HG03460 (cell line): Measurements from ENCODE around the gene FAIM2.

Source experiments
- ATAC-seq: cut with Tn5 transposase; IDR thresholded peaks from one replicate; pipeline ENCODE4 v1.9.1; 2021; ENCODE audit not compliant: unreplicated experiment

The FAIM2 gene

DNA sequence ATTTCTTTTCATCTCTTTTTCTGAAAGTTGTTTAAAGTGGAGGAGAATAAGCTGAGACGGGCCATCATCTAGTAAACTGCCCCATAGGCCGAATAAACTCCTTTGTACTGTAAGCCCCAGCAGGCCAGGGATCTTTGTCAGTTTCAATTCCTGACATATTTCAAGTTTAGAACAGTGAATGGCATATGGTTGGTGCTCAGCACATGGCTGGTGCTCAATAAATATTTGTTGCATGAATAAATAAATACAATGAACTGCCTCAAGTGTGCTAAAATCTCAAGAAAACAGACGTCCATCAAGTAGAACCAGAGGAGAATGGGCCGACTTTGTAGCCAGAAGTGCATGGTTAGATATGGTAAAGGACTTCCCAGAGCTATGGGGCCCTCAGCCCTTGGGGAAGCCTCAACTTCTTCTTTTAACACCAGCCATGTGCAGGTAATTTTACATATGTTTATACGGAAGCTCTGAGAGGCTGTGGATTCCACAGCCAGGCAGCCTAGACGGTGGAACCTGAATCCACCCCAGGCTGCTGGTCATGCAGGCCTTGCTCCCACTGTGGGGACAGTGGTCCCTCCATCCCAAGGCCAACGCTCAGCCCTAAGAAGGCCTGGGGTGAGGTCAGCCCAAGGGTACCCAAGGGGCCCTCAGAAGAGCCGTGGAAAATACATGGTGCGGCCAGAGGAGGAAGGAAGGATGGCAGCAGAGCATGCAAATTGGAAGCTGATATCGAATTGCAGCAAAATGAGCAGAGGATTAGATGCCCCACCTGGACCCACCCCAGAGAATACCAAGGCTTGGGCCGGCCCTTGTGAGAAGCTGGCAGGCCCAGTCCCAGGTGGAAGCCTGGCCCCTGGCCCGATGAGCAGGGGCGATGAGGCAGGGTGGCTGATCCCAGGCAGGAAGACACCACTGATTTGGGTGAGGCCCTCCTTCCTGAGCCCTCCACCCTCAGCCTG is 38.1 kb upstream of the FAIM2 start:
- ATAC-seq = no peak

DNA sequence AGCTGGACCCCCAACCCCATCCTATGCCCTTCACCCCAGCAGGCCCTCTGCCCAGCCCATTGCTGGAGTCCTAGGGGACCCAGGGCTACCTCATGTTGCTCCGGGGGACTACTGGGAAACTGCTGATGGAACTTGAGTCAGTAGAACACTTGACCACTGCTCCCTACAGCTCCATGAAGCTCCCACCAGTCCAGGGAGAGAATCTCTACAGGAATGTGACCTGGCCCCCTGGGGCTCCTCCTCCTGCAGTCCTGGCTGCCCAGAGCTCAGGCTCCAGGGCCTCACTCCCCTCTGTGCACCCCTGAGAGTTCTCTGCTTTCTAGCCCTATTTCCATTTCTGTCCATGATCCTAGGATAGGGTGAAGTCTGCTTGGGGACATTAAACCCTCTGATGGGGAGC is 36.0 kb upstream of the FAIM2 start:
- no peak for ATAC-seq

DNA sequence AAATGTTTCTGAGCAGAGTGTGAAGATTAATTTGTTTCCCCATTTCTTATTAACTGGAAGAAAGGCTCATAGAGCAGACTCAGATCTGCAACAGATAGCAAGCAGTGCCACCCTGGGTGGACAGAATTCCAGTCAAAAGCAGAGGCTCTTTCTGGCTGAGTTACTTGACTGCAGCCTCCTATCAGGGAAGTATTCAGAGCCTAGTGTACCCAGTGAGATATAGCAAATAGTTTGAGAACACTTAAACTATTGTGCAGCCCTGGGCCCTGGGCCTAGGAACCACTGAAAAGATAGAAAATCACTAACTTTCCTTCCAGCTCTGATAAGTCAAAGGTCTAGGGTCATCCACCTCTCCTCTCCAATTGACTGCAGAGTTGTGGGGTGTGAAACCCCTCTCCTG is 35.6 kb upstream of the FAIM2 start:
- ATAC-seq = no peak

DNA sequence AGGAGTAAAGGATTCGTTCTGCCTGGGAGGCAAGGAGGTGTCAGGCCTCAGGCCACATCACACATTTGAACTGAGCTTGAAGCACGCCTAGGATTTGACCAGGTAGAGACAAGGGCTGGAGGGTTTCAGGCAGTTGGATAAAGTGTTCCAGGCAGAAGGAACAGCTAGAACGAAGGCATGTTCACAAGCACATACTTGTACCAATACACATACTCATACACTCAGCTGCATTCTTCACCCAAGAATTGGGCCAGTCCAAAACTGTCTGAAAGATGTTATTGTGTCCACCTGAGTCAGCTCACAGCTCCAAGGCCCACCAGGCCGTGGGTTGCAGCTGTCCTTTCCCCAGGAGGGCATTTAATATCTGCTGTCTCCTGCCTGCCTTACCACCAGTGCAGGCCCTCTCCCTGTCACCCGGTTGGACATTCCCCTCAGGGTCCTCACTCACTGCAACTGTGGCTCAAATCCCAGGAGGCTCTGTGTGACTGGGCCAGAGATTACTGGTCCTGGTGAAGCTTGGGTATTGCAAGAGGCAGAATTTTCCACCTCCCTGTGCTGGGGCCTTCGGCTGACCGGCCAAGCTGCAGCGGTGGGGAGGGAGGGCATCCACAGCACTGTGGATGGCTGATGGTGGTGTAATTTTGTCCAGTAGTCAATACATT is 34.1 kb upstream of the FAIM2 start:
- no peak for ATAC-seq

DNA sequence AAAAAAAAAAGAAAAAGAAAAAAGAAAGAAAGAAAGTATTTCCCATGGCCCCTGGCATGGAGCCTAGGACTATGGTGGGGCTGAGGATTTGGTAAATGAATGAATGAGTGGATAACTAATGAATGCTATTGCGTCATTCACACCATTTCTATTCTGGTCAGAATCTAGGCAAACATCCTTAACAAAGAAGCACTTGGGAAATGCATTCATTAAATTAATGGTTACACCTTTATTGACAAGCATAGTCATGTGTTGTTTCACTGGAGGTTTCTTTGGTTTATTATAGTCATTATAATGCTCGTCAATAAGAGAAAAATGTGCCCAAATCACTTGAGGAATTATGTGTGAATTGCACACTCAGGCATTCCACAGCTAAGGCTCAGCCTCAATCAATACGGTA is 33.2 kb upstream of the FAIM2 start:
- no peak for ATAC-seq

DNA sequence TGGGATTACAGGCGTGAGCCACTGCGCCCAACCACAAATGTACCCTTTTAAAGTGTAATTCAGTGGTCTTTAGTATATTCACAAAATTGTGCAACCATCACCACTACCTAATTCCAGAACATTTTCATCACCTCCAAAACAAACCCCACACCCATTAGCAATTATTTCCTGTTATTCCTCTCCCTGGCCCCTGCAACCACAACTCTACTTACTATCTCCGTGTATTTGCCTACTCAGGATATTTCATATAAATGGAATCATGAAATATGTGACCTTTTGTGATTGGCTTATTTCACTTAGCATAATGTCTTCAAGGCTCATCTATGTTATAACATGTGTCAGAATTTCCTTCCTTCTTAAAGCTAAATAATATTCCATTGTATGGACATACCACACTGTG is 30.8 kb upstream of the FAIM2 start:
- ATAC-seq = no peak

DNA sequence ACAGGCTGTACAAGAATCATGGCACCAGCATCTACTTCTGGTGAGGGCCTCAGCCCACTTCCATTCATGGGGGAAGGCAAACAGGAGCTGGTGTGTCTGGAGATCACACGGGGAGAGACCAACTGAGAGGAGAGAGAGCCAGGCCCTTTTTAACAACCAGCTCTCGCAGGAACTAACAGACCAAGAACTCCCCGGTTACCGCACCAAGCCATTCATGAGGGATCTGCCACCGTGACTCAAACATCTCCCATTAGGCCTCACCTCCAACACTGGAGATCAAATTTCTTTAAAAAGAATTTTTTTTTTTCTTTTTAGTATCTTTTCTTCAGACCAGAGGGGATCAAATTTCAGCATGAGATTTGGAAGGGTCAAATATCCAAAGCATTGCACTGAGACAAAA is 30.1 kb upstream of the FAIM2 start:
- ATAC-seq = no peak

DNA sequence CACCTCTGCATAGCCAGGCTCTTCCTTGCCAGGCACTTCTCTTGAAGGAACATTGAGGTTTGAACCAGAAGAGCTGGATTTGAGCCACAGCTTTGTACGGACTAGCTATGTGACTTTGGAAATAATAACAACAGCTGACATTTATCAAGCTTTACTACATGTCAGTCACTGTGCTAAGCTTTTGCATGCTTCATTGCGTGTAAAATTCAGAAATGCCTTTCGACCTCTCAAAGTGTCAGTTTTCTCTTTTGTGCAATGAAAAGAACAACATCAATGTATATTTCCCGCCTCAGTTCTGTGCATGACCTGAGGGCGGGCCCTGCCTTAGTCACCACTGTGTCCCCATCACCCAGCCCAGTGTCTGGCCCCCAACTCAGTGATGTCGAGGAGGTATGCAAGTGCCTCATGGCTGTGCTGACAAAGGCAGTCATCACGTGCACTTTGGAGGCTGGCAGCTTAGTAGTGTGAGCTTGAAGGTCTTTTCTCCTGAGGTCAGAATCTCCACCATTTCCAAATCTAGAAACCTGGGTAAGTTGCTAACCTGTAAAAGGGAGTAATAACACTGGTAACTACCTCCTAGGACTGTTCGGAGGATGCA is 28.9 kb upstream of the FAIM2 start:
- ATAC-seq = no peak

DNA sequence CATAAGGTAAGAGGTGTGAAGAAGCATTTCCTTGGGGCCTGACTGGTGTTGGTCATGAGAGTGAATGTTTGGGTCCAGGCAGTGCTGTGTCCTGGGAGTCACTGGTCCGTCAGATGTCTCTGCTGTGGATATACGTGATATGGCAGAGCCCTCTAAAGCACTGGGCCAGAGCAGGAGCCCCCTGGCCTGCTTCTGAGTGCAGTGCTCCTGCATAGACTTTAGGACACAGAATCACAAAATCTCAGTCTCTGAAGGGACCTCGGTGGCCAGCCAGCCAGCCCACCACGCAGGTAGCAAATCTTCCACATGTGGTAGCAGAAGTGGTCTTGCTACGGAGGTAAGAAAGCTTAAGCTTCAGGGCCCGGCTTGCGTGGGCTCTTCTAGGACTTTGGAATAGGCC is 28.3 kb upstream of the FAIM2 start:
- no peak for ATAC-seq

DNA sequence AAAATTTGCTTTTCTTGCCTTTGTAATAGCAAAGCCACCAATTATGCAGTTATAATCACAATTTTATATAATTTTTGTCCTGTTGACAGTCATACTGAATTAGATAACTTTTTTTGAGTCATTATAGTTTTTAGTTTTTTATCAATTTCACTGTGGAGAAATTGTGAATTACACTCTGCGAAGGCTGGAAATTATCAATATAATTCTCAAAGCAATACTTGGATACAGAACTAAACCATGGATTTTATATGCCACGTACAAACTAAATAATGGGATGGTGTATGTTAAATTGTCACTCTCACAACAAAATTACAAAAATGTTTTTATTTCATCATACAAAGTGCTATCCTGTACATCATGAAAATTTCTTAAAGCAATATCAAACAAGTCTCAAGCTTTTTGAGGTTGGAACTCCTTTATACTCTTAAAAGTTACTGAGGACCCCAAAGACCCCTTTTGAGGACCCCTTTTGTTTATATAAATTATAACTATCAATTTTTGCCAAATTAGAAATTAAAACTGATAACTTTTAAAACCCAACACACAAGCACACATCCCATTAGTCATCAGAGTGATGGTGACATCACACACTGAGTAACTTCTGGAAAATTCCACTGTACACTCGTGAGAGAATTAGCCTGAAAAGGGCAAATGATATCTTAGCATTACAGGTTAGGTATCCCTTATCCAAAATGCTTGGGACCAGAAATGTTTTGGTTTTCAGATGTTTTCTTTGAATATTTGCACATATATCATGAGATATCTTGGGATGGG is 27.0 kb upstream of the FAIM2 start:
- no peak for ATAC-seq

DNA sequence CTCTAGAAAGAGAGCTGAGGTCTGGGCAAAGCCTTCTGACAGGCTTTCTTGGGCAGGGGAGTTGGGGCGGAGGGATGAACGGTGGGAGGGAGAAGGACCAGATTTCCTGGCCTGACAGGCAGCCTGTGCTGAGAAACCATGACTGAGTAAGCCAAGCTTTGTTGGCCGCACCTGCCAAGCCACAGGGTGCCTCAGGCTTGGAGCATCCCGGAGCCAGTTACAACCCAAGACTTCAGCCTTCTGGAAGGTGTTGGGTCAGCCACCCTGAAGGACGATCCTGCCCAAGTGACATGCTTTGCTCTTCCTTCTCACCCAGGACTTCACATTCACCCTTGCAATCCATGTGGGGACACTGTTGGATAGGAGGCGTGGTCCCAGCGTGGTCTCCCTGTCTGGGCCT is 25.9 kb upstream of the FAIM2 start:
- ATAC-seq = no peak

DNA sequence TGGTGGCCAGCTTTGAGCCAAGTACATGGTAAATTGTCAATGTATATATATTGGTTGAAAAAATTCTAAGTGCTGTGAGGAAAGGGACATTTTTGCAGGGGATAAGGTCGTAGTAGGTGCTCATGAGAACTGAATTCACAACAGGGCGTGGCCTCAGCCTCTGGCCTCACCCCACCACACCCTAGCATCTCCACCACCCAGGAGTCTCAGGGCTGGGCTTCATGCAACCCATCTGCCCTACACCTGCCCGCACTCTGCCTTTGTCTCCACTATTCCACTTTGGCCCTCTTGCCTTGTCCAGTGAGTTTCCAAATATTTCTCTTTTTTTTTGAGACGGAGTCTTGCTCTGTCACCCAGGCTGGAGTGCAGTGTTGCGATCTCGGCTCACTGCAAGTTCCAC is 24.8 kb upstream of the FAIM2 start:
- no peak for ATAC-seq

DNA sequence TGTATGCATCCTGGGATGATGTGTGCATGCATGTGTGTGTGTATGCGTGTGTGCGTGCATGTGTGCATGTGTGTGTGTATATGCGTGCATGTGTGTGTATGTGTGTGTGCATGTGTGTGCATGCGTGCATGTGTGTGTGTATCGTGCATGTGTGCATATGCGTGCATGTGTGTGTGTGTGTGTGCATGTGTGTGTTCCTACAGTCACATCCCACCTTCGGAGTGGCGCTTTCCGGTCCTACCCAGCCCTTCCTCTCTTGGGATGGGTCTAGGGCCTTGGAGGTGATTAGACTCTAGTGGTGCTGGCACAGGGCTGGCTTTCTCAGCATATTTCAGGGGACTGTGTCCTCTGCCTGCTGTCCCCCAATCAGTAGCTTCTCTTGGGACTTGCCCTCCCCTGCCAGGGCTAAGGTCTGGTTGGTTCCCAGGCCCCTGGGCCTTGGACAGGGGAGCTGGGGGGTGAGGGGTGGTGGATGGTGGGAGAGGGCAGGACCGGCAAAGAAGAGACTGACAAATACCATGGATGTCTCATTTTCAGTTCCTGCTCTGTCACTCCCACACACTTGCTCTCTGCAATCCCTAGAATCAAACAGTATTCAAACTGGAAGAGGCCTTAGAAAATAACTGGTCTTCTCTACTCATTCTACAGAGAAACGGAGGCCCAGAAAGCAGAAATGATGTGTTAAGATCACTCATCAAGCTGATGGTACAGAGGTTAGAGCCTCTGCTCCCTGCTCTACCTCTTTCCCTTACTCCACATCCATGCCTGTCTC is 21.9 kb upstream of the FAIM2 start:
- no peak for ATAC-seq

DNA sequence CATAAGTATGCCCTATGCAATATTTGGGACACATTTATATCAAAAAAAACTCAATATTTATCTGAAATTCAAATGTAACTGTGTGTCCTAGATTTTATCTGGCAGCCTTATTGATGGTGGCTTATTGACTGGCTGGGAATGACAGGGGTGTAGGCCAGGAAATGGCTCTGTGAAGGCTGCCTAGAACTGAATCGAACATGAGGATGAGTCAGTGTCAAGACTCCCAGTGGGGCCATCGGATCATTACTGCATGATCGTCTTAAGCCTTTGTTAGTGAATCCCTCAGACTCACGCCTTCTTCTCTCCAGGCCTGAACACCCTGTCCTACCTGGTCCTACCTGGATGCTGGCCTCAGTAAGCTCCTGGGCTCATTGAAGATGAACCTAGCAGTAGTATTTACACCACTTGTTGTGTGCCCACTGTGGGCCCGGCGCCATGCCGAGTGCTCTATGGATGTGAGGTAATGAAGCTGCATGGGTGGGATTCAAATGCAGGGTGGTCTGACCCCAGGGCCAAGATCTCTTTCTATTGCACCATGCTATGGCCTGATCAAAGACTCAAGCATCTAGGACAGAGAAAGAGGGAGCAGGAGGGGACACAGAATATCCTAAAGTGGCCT is 21.0 kb upstream of the FAIM2 start:
- no peak for ATAC-seq

DNA sequence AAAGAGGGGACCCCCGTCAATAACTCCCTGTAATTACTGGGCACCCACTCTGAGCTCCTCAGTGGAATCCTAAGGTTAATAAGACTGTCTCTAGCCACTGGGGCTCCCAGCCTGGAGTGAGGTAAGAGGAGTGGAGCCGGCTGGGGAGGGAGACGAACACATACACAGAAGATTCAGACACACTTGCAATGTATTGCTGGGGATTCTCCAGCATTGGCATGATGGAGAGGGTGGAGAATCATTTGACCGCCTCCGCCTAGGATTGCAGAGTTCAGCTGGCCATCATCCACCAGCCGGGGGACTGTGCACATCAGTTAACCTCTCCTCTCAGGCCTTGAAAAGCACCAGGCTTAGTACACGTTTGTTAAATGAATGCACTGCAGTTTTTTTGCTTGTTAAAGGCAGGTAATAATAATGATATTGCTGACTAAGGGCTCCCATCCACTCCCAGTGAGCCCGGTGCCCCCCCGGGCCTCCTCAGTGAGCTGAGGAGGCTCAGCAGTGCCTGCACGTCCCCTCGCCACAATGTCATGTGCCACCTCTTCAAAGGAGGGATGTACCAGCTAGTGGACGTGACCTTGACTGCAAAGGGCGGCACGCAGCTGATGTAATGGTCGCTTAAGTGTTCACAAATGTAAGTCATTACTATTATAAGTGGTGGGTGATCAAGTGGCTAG is 20.3 kb upstream of the FAIM2 start:
- no peak for ATAC-seq

DNA sequence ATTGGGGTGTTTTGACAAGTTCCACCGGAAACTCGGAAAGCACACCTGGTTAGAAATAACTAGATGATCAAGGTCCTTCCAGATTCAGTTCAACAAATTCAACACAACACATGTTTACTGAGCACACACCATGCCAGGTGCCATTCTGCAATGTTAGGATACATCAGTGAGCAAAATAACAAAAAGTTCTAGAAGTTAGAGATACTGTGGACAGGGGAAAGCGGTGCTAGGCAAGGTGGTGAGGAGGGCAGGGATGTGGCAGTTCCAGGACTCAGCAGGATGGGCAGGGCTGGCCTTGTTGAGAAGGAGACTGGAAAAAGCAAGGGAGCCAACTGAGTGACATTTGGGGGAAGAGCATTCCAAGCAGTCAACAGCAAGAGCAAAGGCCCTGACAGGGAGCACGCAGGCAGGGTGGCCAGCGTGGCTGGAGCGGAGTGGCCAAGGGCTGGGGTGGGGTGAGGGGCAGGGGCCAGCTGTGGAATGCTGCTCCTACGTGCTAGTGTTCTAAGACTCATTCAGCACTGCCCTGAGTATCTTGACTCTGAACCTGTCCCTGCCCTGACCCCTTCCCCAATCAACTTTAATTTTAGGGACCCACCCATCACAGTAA is 19.4 kb upstream of the FAIM2 start:
- no peak for ATAC-seq

DNA sequence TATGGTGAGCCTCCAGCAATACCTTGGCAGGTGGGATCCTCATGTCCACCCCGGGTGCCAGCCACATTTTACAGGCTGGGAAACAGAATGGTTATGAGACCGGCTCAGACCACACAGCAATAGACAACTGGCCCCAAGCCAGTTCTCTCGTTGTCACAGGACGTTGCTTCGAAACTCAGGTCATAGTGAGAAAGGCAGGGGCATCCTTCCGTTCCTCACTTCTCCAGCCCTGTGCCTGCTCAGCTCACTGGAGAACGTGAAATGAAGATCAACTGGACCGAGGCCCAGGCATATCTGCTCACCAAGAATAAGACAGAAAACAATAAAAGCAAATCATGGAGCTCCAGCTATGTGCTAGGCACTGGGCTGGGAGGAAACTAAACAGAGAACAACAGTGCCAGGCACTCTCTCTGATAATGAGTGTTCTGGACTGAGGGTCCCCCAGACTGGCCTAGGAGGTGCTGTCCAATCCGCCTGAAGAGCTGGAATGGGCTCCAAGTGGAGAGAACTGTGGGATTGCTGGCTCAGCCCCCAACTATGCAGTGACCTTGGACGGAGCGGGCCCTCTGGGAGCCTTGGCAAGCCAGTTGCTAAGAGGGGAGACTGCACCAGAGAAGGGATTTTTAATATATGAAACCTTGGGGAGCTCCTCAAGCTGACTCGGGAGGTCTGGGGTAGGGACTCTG is 18.8 kb upstream of the FAIM2 start:
- ATAC-seq = no peak

DNA sequence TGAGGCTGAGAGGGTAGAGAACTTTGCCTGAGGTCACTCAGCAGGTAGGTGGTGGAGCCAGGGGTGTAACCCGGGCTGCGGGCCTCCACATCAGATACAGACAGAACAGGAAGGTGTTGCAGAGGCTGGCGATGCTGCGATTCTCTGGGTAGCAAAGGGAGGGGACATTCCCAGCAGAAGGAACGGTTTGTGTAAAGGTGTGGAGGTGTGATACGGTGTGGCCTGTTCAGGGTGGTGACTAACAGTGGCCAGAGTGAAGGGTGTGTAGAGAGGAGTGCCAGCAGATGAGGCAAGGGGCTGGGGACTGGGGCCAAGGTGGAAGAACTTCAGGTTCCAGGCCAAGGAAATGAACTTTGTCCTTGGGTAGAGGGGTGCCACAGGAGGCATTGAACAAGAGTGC is 18.2 kb upstream of the FAIM2 start:
- ATAC-seq = no peak

DNA sequence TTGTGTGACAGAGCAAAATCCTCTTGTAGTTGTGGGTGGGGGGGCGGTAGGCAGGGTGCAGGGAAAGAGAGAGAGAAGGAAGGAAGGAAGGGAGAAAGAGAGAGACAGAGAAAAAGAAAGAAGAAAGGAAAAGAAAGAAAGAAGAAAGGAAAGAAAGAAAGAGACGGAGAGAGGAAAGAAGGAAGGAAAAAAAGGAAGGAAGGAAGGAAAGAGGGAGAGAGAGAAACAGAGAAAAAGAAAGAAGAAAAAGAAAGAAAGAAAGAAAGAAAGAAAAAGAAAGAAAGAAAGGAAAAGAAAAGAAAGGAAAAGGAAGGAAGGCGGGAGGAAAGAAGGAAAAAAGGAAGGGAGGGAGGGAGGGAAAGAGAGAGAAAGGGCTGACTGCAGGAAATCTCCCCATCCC is 17.6 kb upstream of the FAIM2 start:
- no peak for ATAC-seq
